ENCODE results near the gene RLN2.
"Not testable (repeated sequence)": the region's sequence is repeated elsewhere in the genome, so short reads cannot be mapped to it uniquely, and the experiment has no call there.

Gene RLN2, protein sequence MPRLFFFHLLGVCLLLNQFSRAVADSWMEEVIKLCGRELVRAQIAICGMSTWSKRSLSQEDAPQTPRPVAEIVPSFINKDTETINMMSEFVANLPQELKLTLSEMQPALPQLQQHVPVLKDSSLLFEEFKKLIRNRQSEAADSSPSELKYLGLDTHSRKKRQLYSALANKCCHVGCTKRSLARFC

DNA sequence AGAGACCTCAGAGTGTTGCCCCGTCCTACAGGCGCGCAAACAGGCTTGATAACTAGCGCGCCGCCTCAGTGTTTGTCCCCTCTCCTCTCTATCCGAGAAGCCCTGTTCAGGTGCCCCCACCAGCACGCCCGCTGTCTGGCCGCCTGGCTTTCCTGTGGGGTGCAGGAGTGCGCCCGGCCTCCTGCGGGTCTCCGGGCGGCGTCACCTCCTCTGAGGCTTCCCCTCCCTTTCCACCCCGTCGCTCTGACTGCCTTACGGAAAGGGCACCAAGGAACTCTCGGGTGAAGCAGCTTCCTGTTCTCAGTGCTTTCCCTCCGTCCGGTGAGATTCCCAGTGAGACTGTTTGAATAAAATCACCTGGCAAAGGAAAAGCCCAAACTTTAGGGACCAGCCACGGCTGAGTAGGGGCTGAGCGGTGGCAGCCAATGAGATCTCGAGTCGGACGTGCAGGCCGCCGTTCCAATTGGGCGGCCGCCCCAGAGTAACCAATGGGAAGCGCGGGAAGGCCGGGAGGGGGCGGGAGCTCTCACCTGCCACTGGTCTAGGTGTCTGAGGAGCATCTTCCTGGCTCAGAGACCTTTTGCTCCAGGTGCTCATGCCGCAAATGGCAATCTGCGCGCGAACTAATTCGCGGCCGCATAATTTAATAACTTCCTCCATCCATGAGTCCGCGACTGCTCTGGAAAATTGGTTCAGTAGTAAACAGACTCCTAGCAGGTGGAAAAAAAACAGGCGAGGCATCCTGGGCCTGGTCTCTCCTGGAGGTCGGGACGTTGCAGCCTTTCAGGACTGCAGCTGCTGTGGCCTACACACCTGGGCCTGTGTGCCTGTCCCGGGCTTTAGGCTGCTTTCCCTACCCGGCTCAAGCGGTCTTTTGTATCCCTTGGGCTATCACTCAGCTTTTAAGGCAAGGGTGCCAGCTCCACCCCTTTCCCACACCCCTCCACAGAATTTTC is at the start of gene RLN2:
Gene RLN2 (minus strand): TSS at position 877 of the 956 bp plus-strand sequence. CDS start 136 bp downstream, at position 741.
- H3K27me3 ChIP-seq, H4K20me1 ChIP-seq, H3K36me3 ChIP-seq, H3K9me3 ChIP-seq, H3K4me3 ChIP-seq, H3K27ac ChIP-seq, H3K4me2 ChIP-seq, H3K9ac ChIP-seq: not testable (repeated sequence)
- peaks cover 13% of the 10 kb centered on the region for H3K4me1 ChIP-seq

DNA sequence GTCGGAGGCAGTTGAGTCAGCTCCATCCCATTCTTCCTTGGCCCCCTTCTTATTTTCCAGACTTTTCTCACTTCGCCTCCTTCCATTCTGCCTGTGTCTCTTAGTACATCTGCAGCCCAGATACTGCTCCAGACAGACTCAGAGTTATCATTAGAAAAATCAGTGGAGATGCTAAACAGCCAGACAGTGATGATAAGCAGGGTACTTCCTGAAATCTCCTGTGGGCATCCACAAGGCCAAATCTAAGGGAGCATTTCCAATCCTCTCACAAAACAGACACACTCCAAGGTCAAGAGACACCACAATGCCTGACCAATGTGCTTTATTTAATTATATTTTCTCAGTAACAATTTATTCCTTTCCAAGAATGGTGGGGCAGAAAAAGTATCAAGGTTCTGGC is 49.7 kb upstream of the RLN2 start:
- no peak for TF ChIP-seq Cebpa-rat (IDR thresholded peaks at IDR 0.05)
- H3K9me3 ChIP-seq = peaks cover 16% of the 10 kb centered on the region
- no peak overlapping the region for H3K9ac ChIP-seq
- H3K27me3 ChIP-seq = no peaks in the 10 kb centered on the region
- no peaks in the 10 kb centered on the region for H3K36me3 ChIP-seq
- H3K4me1 ChIP-seq = no peaks in the 10 kb centered on the region
- no peak overlapping the region for H3K27ac ChIP-seq
- H3K4me2 ChIP-seq = no peak overlapping the region
- H3K4me3 ChIP-seq = no peak overlapping the region
- no peaks in the 10 kb centered on the region for H4K20me1 ChIP-seq

DNA sequence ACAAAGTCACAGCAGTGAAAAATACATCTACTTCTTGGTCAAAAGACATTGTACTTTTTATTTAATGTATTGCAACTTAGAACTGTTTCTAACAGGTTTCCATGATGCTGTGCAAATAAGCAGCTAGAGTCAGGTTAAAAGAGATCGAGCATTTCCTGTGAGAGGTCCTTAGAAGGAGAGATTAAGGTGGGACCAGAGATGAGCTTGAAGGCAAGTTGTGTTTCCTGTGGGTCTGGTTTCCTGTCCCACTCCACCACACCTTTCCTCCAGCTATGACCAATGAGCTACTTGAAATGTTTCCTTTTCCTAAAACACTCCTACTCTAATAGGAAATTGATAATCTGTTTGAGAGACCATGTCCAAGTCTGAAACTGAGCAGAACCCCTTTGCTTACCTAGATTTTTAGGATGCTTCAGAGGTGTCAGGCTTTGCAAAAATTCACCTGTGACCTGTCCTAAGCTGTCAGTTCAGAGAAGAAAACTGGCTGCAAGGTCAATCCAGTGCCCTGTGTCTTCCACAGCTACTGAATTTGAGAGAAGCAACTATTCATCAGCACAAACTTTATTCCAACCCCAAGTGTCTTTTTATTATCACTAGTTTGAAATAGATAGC is 48.2 kb upstream of the RLN2 start:
- Histone ChIP-seq H3K4me3 (no peak overlapping the region), H3K4me1 (no peaks in the 10 kb centered on the region), H3K9ac (no peak overlapping the region), H3K36me3 (no peaks in the 10 kb centered on the region), H3K9me3 (peaks cover 25% of the 10 kb centered on the region), H3K4me2 (no peak overlapping the region), H3K27ac (no peak overlapping the region), H4K20me1 (no peaks in the 10 kb centered on the region), H3K27me3 (no peaks in the 10 kb centered on the region)
- no peak for TF ChIP-seq Cebpa-rat (IDR thresholded peaks at IDR 0.05)

DNA sequence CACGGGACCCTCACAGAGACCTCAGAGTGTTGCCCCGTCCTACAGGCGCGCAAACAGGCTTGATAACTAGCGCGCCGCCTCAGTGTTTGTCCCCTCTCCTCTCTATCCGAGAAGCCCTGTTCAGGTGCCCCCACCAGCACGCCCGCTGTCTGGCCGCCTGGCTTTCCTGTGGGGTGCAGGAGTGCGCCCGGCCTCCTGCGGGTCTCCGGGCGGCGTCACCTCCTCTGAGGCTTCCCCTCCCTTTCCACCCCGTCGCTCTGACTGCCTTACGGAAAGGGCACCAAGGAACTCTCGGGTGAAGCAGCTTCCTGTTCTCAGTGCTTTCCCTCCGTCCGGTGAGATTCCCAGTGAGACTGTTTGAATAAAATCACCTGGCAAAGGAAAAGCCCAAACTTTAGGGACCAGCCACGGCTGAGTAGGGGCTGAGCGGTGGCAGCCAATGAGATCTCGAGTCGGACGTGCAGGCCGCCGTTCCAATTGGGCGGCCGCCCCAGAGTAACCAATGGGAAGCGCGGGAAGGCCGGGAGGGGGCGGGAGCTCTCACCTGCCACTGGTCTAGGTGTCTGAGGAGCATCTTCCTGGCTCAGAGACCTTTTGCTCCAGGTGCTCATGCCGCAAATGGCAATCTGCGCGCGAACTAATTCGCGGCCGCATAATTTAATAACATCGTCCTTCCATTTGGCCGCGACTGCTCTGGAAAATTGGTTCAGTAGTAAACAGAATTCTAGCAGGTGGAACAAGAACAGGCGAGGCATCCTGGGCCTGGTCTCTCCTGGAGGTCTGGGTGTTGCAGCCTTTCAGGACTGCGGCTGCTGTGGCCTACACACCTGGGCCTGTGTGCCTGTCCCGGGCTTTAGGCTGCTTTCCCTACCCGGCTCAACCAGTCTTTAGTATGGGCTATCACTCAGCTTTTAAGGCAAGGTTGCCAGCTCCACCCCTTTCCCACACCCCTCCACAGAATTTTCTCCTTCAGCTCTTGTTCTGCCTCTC is 34.8 kb upstream of the RLN2 start, which contains the start of gene RLN1:
Gene RLN1 (minus strand): TSS at position 885 of the 990 bp plus-strand sequence. CDS start 130 bp downstream, at position 755.
- H3K9me3 ChIP-seq, H3K36me3 ChIP-seq, H3K27ac ChIP-seq, H3K27me3 ChIP-seq, H3K4me3 ChIP-seq, H4K20me1 ChIP-seq, H3K9ac ChIP-seq, H3K4me2 ChIP-seq: not testable (repeated sequence)
- H3K4me1 ChIP-seq = peaks cover 14% of the 10 kb centered on the region

DNA sequence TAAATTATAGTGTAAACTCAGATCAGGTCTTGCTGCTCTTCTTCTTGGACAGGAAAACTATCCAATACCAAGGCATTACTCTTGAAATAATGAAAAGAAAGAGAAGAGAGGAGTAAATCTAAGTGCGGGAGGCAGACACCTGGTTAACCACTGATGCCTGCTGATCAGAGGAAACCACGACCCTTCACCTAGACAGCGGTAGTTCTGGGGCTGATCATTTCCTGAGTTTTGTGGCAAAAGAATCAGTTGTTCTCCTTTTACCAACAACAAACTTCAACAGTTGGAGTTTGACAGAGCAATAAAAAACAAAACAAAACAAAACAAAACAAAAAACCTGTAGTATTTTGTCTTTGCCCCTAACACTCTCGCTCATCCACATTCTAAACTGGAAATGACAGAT is 32.2 kb upstream of the RLN2 start:
- Histone ChIP-seq H4K20me1 (no peaks in the 10 kb centered on the region), H3K9ac (no peak overlapping the region), H3K27ac (no peak overlapping the region), H3K4me2 (peak overlapping the region; percentile 71), H3K36me3 (no peaks in the 10 kb centered on the region), H3K27me3 (peaks cover 8% of the 10 kb centered on the region), H3K4me1 (peaks cover 14% of the 10 kb centered on the region), H3K9me3 (peaks cover 6% of the 10 kb centered on the region), H3K4me3 (no peak overlapping the region)
- TF ChIP-seq Cebpa-rat (IDR thresholded peaks at IDR 0.05) = no peak

DNA sequence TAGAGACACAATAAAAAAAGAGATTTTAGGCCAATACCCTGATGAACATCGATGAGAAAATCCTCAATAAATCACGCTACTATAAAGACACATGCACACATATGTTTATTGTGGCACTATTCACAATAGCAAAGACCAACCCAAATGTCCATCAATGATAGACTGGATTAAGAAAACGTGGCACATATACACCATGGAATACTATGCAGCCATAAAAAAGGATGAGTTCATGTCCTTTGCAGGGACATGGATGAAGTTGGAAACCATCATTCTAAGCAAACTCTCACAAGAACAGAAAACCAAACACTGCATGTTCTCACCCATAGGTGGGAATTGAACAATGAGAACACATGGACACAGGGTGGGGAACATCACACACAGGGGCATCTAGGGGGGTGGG is 26.8 kb upstream of the RLN2 start:
- H3K27ac ChIP-seq, H3K4me3 ChIP-seq, H3K9me3 ChIP-seq, H3K4me2 ChIP-seq, H3K9ac ChIP-seq, H3K27me3 ChIP-seq, H4K20me1 ChIP-seq, H3K4me1 ChIP-seq, H3K36me3 ChIP-seq: not testable (repeated sequence)

DNA sequence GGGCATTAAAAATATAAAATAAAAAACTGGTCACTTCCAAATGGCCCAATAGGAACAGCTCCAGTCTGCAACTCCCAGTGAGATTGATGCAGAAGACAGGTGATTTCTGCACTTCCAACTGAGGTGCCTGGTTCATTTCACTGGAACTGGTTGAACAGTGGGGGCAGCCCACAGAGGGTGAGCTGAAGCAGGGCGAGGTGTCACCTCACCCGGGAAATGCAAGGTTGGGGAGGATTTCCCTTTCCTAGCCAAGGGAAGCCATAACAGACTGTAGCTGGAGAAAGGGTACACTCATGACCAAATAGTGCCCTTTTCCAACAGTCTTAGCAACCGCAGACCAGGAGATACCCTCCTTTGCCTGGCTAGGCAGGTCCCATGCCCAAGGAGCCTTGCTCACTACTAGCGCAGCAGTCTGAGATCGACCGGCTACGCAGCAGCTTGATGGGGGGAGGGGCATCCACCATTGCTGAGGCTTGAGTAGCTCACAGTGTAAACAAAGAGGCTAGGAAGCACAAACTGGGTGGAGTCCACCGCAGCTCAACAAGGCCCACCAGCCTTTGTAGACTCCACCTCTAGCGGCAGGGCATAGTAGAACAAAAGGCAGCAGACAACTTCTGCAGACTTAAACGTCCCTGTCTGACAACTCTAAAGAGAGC is 22.5 kb upstream of the RLN2 start:
- TF ChIP-seq Cebpa-rat (IDR thresholded peaks at IDR 0.05) = no peak
- H3K27me3 ChIP-seq = no peaks in the 10 kb centered on the region
- H3K9me3 ChIP-seq = peaks cover 4% of the 10 kb centered on the region; the same call in 1 of the 2 replicates
- H4K20me1 ChIP-seq = no peaks in the 10 kb centered on the region
- H3K4me2 ChIP-seq = no peak overlapping the region
- H3K27ac ChIP-seq = no peak overlapping the region
- no peaks in the 10 kb centered on the region for H3K36me3 ChIP-seq
- H3K4me1 ChIP-seq = peaks cover 10% of the 10 kb centered on the region
- no peak overlapping the region for H3K9ac ChIP-seq
- no peak overlapping the region for H3K4me3 ChIP-seq

DNA sequence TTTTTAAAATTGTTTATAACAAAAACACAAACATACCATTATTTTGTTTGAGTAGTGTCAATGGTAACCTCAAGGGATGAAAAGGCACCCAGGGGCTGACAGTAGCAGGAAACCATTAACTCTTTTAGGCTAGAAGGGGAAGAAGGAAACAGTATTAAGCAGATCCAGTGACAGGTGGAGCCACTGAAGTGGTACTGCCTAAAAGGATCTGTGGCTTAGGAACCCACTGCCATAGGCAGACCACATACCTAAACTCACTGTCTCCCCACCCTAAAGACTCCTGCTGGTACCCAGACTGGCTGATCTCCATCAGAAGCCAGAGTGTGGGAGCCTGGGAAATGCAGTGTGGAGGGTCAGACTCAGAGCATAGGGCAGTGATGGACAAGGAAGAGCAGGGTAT is 21.7 kb upstream of the RLN2 start:
- Histone ChIP-seq H4K20me1 (no peaks in the 10 kb centered on the region), H3K4me2 (peak overlapping the region; percentile 40), H3K9ac (no peak overlapping the region), H3K36me3 (no peaks in the 10 kb centered on the region), H3K4me1 (peaks cover 10% of the 10 kb centered on the region), H3K9me3 (peaks cover 4% of the 10 kb centered on the region; the same call in 1 of the 2 replicates), H3K4me3 (no peak overlapping the region), H3K27me3 (no peaks in the 10 kb centered on the region), H3K27ac (no peak overlapping the region)
- TF ChIP-seq Cebpa-rat (IDR thresholded peaks at IDR 0.05) = no peak

DNA sequence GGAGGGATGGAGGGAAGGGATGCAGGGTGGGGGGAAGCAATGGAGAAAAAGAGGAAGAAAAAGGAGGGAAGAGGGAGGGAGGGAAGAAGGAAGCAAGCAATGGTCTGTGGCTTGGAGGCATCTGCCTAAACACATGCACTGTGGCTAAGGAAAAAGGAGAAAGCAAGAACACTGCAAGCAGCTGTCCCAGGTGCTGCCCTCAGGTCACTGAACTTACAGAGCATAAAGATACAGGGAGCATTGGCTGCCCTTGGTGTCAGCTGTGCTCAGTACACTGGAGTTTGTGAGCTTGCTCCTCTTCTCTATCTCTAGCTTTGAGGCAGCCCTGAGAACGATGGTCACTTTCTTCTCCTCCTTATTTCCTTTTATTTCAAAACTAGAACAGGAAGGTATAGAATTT is 17.1 kb upstream of the RLN2 start:
- not testable (repeated sequence) for H4K20me1 ChIP-seq, H3K4me3 ChIP-seq, H3K9ac ChIP-seq, H3K4me2 ChIP-seq, H3K36me3 ChIP-seq, H3K27ac ChIP-seq, H3K9me3 ChIP-seq, H3K27me3 ChIP-seq, H3K4me1 ChIP-seq
